HG03064 (cell line): ENCODE measurements around the gene DCLK2.
A peak's percentile ranks its signal among the peaks of the same experiment; 100 is the strongest.

Experiments used
- ATAC-seq: cut with Tn5 transposase; IDR thresholded peaks from one replicate; pipeline ENCODE4 v1.9.1; 2021; ENCODE audit warnings: low read depth; ENCODE audit not compliant: unreplicated experiment

DCLK2 gene

GRCh38 chr4:150068300-150068960 lies 9.8 kb upstream of the DCLK2 start:
- ATAC-seq: no peak

GRCh38 chr4:150069353-150069752 lies 8.9 kb upstream of the DCLK2 start:
- ATAC-seq: no peak

GRCh38 chr4:150070464-150071170 lies 7.6 kb upstream of the DCLK2 start:
- no peak for ATAC-seq

- no peak for ATAC-seq
Observed at GRCh38 chr4:150072471-150072870, 5.8 kb upstream of the DCLK2 start.

GRCh38 chr4:150072906-150073714 lies 5.1 kb upstream of the DCLK2 start:
- ATAC-seq: no peak

- no peak for ATAC-seq
Observed at GRCh38 chr4:150074064-150074463, 4.2 kb upstream of the DCLK2 start.

GRCh38 chr4:150078579-150079080 lies 385 bp downstream of the DCLK2 start:
- ATAC-seq: no peak

- no peak for ATAC-seq
Observed at GRCh38 chr4:150079081-150079581, 886 bp downstream of the DCLK2 start.

GRCh38 chr4:150080337-150080736 lies 2.1 kb downstream of the DCLK2 start:
- ATAC-seq: no peak

GRCh38 chr4:150080875-150081274 lies 2.6 kb downstream of the DCLK2 start:
- ATAC-seq: no peak

GRCh38 chr4:150082241-150082640 lies 4.0 kb downstream of the DCLK2 start:
- ATAC-seq: peak; percentile 75

- no peak for ATAC-seq
Observed at GRCh38 chr4:150087006-150087405, 8.8 kb downstream of the DCLK2 start.

- no peak for ATAC-seq
Observed at GRCh38 chr4:150089732-150090131, 11.5 kb downstream of the DCLK2 start.

- ATAC-seq: no peak
Observed at GRCh38 chr4:150090836-150091235, 12.6 kb downstream of the DCLK2 start.

- ATAC-seq: no peak
Observed at GRCh38 chr4:150094676-150095075, 16.4 kb downstream of the DCLK2 start.

GRCh38 chr4:150096625-150097024 lies 18.4 kb downstream of the DCLK2 start:
- no peak for ATAC-seq

- ATAC-seq: no peak
Observed at GRCh38 chr4:150098214-150098613, 20.0 kb downstream of the DCLK2 start.

- no peak for ATAC-seq
Observed at GRCh38 chr4:150104404-150105027, 26.3 kb downstream of the DCLK2 start.

- no peak for ATAC-seq
Observed at GRCh38 chr4:150106886-150107285, 28.6 kb downstream of the DCLK2 start.

- ATAC-seq: no peak
Observed at GRCh38 chr4:150108691-150109090, 30.4 kb downstream of the DCLK2 start.

- ATAC-seq: no peak
Observed at GRCh38 chr4:150114641-150115040, 36.4 kb downstream of the DCLK2 start.
